ENCODE results near the gene MAP2K6.

The MAP2K6 gene

GRCh38 chr17:69578385-69578936 lies 164.0 kb downstream of the MAP2K6 start:
- no peak for DNase-seq (ENCODE audit: low read depth in 2 of 2)

GRCh38 chr17:69579961-69580677 lies 165.6 kb downstream of the MAP2K6 start:
- no peak for DNase-seq (ENCODE audit: low read depth in 2 of 2)

- no peak for DNase-seq (ENCODE audit: low read depth in 2 of 2)
Observed at GRCh38 chr17:69581061-69581961, 166.8 kb downstream of the MAP2K6 start.

GRCh38 chr17:69588316-69588715 lies 173.8 kb downstream of the MAP2K6 start:
- DNase-seq (ENCODE audit: low read depth in 2 of 2) = no peak

- no peak for DNase-seq (ENCODE audit: low read depth in 2 of 2)
Observed at GRCh38 chr17:69588827-69589239, 174.3 kb downstream of the MAP2K6 start.

GRCh38 chr17:69590671-69591070 lies 176.2 kb downstream of the MAP2K6 start:
- no peak for DNase-seq (ENCODE audit: low read depth in 2 of 2)

- no peak for DNase-seq (ENCODE audit: low read depth in 2 of 2)
Observed at GRCh38 chr17:69592692-69593350, 178.3 kb downstream of the MAP2K6 start.

- DNase-seq (ENCODE audit: low read depth in 2 of 2) = no peak
Observed at GRCh38 chr17:69593351-69593715, 178.8 kb downstream of the MAP2K6 start.

GRCh38 chr17:69593716-69594115 lies 179.2 kb downstream of the MAP2K6 start:
- no peak for DNase-seq (ENCODE audit: low read depth in 2 of 2)

GRCh38 chr17:69594641-69595040 lies 180.1 kb downstream of the MAP2K6 start:
- DNase-seq (ENCODE audit: low read depth in 2 of 2) = no peak

GRCh38 chr17:69596141-69596540 lies 181.6 kb downstream of the MAP2K6 start:
- no peak for DNase-seq (ENCODE audit: low read depth in 2 of 2)

GRCh38 chr17:69597898-69598692 lies 183.6 kb downstream of the MAP2K6 start:
- DNase-seq (ENCODE audit: low read depth in 2 of 2) = no peak

GRCh38 chr17:69602972-69603371 lies 188.5 kb downstream of the MAP2K6 start:
- DNase-seq (ENCODE audit: low read depth in 2 of 2) = no peak
